H1 (cell line): Measurements from ENCODE around the gene GMNC. TPM values are rescaled to one million over a fixed set of nuclear protein-coding genes. Genes with fewer than 3 reads are reported as not detected.

ENCODE experiments used
- CTCF ChIA-PET: fragments of 300-600 bp; sonication (Branson Sonifier 250); formaldehyde crosslinking; loops from one replicate; lab custom pipeline; 2021; ENCODE audit not compliant: partially characterized antibody; lab: Charles Lee
- POLR2A ChIA-PET: fragments of 300-600 bp; sonication (Branson Sonifier 250); formaldehyde crosslinking; loops from one replicate; lab custom pipeline; 2021; ENCODE audit warnings: inconsistent platforms; ENCODE audit not compliant: partially characterized antibody; lab: Charles Lee
- DNase-seq, 2 experiments: peaks; one replicate each; pipeline versions ENCODE4 v3.0.0 to v3.0.0-alpha.2; 2010 to 2022; ENCODE audit warnings: low spot score in 2 of 2, low read depth in 1 of 2, mixed read lengths in 1 of 2
- FAIRE-seq: peaks from 2 replicates; lab custom pipeline; 2011; peaks lifted over from hg19 to GRCh38; lab: Jason Lieb, UNC
- H2AFZ ChIP-seq: 2 replicates; pipeline ENCODE4 v1.8.1; 2012; ENCODE audit warnings: low read length, inconsistent platforms
- H2AK5ac ChIP-seq: 2 replicates; pipeline ENCODE4 v1.6.1; 2013; ENCODE audit warnings: low read depth, low read length
- H2BK120ac ChIP-seq: replicated peaks from 2 replicates; pipeline ENCODE3; 2013; ENCODE audit warnings: low read depth, low read length, inconsistent platforms
- H2BK12ac ChIP-seq: 2 replicates; pipeline ENCODE4 v1.6.1; 2013; ENCODE audit warnings: low read depth, low read length
- H2BK15ac ChIP-seq: 2 replicates; pipeline ENCODE4 v1.6.1; 2013; ENCODE audit warnings: low read length
- H2BK20ac ChIP-seq: 2 replicates; pipeline ENCODE4 v1.6.1; 2013; ENCODE audit warnings: low read length
- H2BK5ac ChIP-seq: 2 replicates; pipeline ENCODE4 v1.6.1; 2013; ENCODE audit warnings: low read depth, low read length
- H3K14ac ChIP-seq: 2 replicates; pipeline ENCODE4 v1.6.1; 2013; ENCODE audit warnings: inconsistent platforms; ENCODE audit not compliant: insufficient read length
- H3K18ac ChIP-seq: 2 replicates; pipeline ENCODE4 v1.6.1; 2013; ENCODE audit warnings: low read length; ENCODE audit errors: extremely low read depth
- H3K23ac ChIP-seq: 2 replicates; pipeline ENCODE4 v1.6.1; 2013; ENCODE audit warnings: inconsistent platforms; ENCODE audit not compliant: insufficient read length
- H3K23me2 ChIP-seq: 2 replicates; pipeline ENCODE4 v1.6.1; 2013; ENCODE audit warnings: low read depth, low read length
- H3K27ac ChIP-seq: 2 replicates; pipeline ENCODE4 v1.6.1; 2011; ENCODE audit warnings: low read depth, low read length, inconsistent platforms
- H3K27me3 ChIP-seq, 4 experiments: replicated peaks in 1 of 4; 1 replicate in 1 of 4; 2 replicates in 3 of 4; pipeline versions ENCODE4 v1.6.1 to v1.8.1; 2011 to 2013; ENCODE audit warnings: low read length in 3 of 4, mild to moderate bottlenecking in 3 of 4, inconsistent platforms in 2 of 4, mixed read lengths in 2 of 4, moderate library complexity in 1 of 4; ENCODE audit not compliant: control insufficient read depth in 3 of 4, insufficient read depth in 3 of 4; ENCODE audit errors: extremely low read depth in 1 of 4
- H3K36me3 ChIP-seq, 4 experiments: 2 replicates each; pipeline versions ENCODE4 v1.6.1 to v1.8.1; 2011 to 2013; ENCODE audit warnings: mild to moderate bottlenecking in 4 of 4, low read length in 3 of 4, moderate library complexity in 2 of 4, control low read depth in 1 of 4, inconsistent platforms in 1 of 4; ENCODE audit not compliant: insufficient read depth in 4 of 4, control insufficient read depth in 2 of 4
- H3K4ac ChIP-seq: replicated peaks from 2 replicates; pipeline ENCODE3; 2013; ENCODE audit warnings: low read length, low read depth, mixed read lengths, inconsistent platforms; ENCODE audit not compliant: insufficient read length
- H3K4me1 ChIP-seq, 4 experiments: replicated peaks in 1 of 4; 1 replicate in 1 of 4; 2 replicates in 3 of 4; pipeline versions ENCODE4 v1.6.1 to v1.8.1; 2011 to 2013; ENCODE audit warnings: low read length in 3 of 4, inconsistent platforms in 2 of 4, mixed read lengths in 1 of 4; ENCODE audit not compliant: insufficient read depth in 4 of 4, control insufficient read depth in 3 of 4
- H3K4me2 ChIP-seq, 2 experiments: 2 replicates each; pipeline versions ENCODE4 v1.6.1 to v1.8.1; 2011 to 2013; ENCODE audit warnings: low read depth in 2 of 2, low read length in 2 of 2, control low read depth in 1 of 2, inconsistent platforms in 1 of 2, mild to moderate bottlenecking in 1 of 2; ENCODE audit not compliant: insufficient read depth in 1 of 2
- H3K4me3 ChIP-seq, 4 experiments: fragments of 200-600, 300-600 bp in 1 of 4; sonication (generic), shearing (Covaris generic), sonication (Bioruptor Twin) in 1 of 4; 2 replicates each; pipeline versions ENCODE4 v1.5.1 to v1.8.1; 2011 to 2016; ENCODE audit warnings: low read length in 4 of 4, low read depth in 3 of 4, control low read depth in 2 of 4, inconsistent platforms in 2 of 4, mild to moderate bottlenecking in 2 of 4, mixed read lengths in 1 of 4, moderate library complexity in 1 of 4; ENCODE audit not compliant: insufficient read depth in 2 of 4; ENCODE audit errors: extremely low read depth in 1 of 4
- H3K56ac ChIP-seq: replicated peaks from 2 replicates; pipeline ENCODE3; 2013; ENCODE audit warnings: low read depth, mild to moderate bottlenecking, mixed read lengths, low read length, inconsistent platforms; ENCODE audit not compliant: insufficient read length
- H3K79me1 ChIP-seq: 2 replicates; pipeline ENCODE4 v1.6.1; 2013; ENCODE audit warnings: low read depth, low read length, control low read depth
- H3K79me2 ChIP-seq, 2 experiments: 2 replicates each; pipeline versions ENCODE4 v1.6.1 to v1.8.1; 2012 to 2013; ENCODE audit warnings: low read length in 2 of 2, mild to moderate bottlenecking in 2 of 2, inconsistent platforms in 1 of 2; ENCODE audit not compliant: insufficient read depth in 2 of 2, control insufficient read depth in 1 of 2
- H3K9ac ChIP-seq, 4 experiments: replicated peaks in 1 of 4; 1 replicate in 1 of 4; 2 replicates in 3 of 4; pipeline versions ENCODE4 v1.6.1 to v1.8.1; 2011 to 2013; ENCODE audit warnings: low read depth in 3 of 4, low read length in 3 of 4, control low read depth in 2 of 4, mild to moderate bottlenecking in 2 of 4, moderate library complexity in 2 of 4, inconsistent platforms in 1 of 4; ENCODE audit errors: extremely low read depth in 1 of 4
- H3K9me3 ChIP-seq, 2 experiments: 2 replicates each; pipeline versions ENCODE4 v1.6.1 to v1.8.1; 2012 to 2013; ENCODE audit warnings: mild to moderate bottlenecking in 2 of 2, moderate library complexity in 2 of 2, control low read depth in 1 of 2, inconsistent platforms in 1 of 2, low read depth in 1 of 2, low read length in 1 of 2, mixed read lengths in 1 of 2; ENCODE audit not compliant: insufficient read depth in 2 of 2
- H4K20me1 ChIP-seq, 2 experiments: replicated peaks in 1 of 2; 2 replicates each; pipeline versions ENCODE3 to v1.8.1; 2011 to 2013; ENCODE audit warnings: inconsistent platforms in 2 of 2, low read length in 2 of 2, mild to moderate bottlenecking in 1 of 2; ENCODE audit not compliant: insufficient read depth in 2 of 2, control insufficient read depth in 1 of 2
- H4K5ac ChIP-seq: 2 replicates; pipeline ENCODE4 v1.6.1; 2013; ENCODE audit warnings: low read length, low read depth, mixed read lengths, inconsistent platforms; ENCODE audit not compliant: insufficient read length
- H4K8ac ChIP-seq: 2 replicates; pipeline ENCODE4 v1.8.0; 2013; ENCODE audit warnings: mild to moderate bottlenecking, moderate library complexity, low read length, inconsistent platforms; ENCODE audit not compliant: insufficient read depth; ENCODE audit errors: extremely low read depth
- H4K91ac ChIP-seq: replicated peaks from 2 replicates; pipeline ENCODE3; 2013; ENCODE audit warnings: low read length, mixed read lengths, inconsistent platforms; ENCODE audit not compliant: insufficient read length
- BACH1 ChIP-seq: IDR thresholded peaks from 2 replicates; pipeline ENCODE4 v1.6.1; 2012; ENCODE audit warnings: low read length, improper control_type of control experiment
- JUN ChIP-seq: IDR thresholded peaks from 2 replicates; pipeline ENCODE4 v1.6.1; 2011; ENCODE audit warnings: low read depth, mild to moderate bottlenecking, improper control_type of control experiment, low read length
- KDM5A ChIP-seq: fragments of 200-600 bp; IDR thresholded peaks from 2 replicates; pipeline ENCODE4 v1.7.1; 2012; ENCODE audit warnings: mild to moderate bottlenecking, low read length, inconsistent platforms, mixed read lengths
- MAX ChIP-seq: IDR thresholded peaks from 2 replicates; pipeline ENCODE4 v1.6.1; 2012; ENCODE audit warnings: inconsistent platforms
- WGBS, 2 experiments: shearing (Covaris generic) in 1 of 2; methylation state at CpG; one replicate each; pipeline versions ENCODE4 v1.1.6 to v1.1.7; 2013 to 2015; ENCODE audit warnings: low lambda C conversion rate in 2 of 2, mixed read lengths in 2 of 2, inconsistent platforms in 1 of 2, low coverage in 1 of 2, missing lambda C conversion rate in 1 of 2; ENCODE audit not compliant: insufficient replicate concordance in 2 of 2, insufficient coverage in 1 of 2, insufficient read length in 1 of 2; ENCODE audit errors: extremely low coverage in 1 of 2, missing lambda C conversion rate in 1 of 2; 5-methylcytosine and 5-hydroxymethylcytosine counted together
- polyA plus RNA-seq, 7 experiments: library from polyadenylated mRNA; depleted of rRNA in 3 of 7; stranded (reverse) in 5 of 7; unstranded in 2 of 7; fragments of >200 nt in 5 of 7; fragments of 200-250 nt in 2 of 7; gene quantifications; 1 replicate in 5 of 7; 2 replicates in 1 of 7; 4 replicates in 1 of 7; pipeline versions ENCODE4 v1.2.1 to v1.2.3, GENCODE V29; 2011 to 2013; ENCODE audit warnings: missing spikeins in 2 of 7, mixed read lengths in 2 of 7
- total RNA-seq: library from RNA; stranded (reverse); fragmentation: NEBNext Ultra II Directional; extraction: Animal tissue kit (Norgen Biotek cat#: 25700); gene quantifications from 2 replicates; pipeline ENCODE4 v1.2.1, GENCODE V29; 2021

Gene GMNC
- total and polyA plus RNA-seq, 2 of the 8 experiments (the other 6 are each of a cell fraction or from before 2014, with no cell fraction given), result 0.05 to 0.24 TPM

GRCh38 chr3:190830031-190830430, 32.5 kb downstream of the GMNC start:
- no peak overlapping the region for H3K4ac ChIP-seq
- no peak overlapping the region for H3K23ac ChIP-seq
- H3K9ac ChIP-seq, result no peak overlapping the region
- no peak overlapping the region for H2BK120ac ChIP-seq
- H3K4me2 ChIP-seq, result no peak overlapping the region
- no peak overlapping the region for H3K18ac ChIP-seq
- WGBS, 2 experiments, result 92% methylated on average over 5 of the region's 5 CpGs; no CpG with 5 or more reads in 1 of the 2 experiments
- no peak overlapping the region for H4K91ac ChIP-seq
- H3K14ac ChIP-seq, result no peak overlapping the region
- no peak overlapping the region for H2BK12ac ChIP-seq
- no peak overlapping the region for H2BK20ac ChIP-seq
- H2BK15ac ChIP-seq, result no peak overlapping the region
- H3K4me3 ChIP-seq, result no peak overlapping the region
- no peak overlapping the region for H2AFZ ChIP-seq
- TF ChIP-seq JUN, result no peak
- TF ChIP-seq MAX, result no peak
- TF ChIP-seq KDM5A, result no peak
- TF ChIP-seq BACH1, result no peak
- no peak overlapping the region for H4K8ac ChIP-seq
- H3K79me2 ChIP-seq, result no peaks in the 10 kb centered on the region
- H3K23me2 ChIP-seq, result no peaks in the 10 kb centered on the region
- no peaks in the 10 kb centered on the region for H3K79me1 ChIP-seq
- H2BK5ac ChIP-seq, result no peak overlapping the region
- FAIRE-seq (no peak), DNase-seq (no peak)
- H3K9me3 ChIP-seq, result no peaks in the 10 kb centered on the region
- ChIA-PET POLR2A (no interaction called here), CTCF (interaction anchor here (1.1 to 1.9 kb wide), 5 partner anchors 11 to 87 kb away, joined by 3 to 5 read pairs (median 3); no protein-coding TSS in a partner anchor)
- no peaks in the 10 kb centered on the region; a peak in 1 of 7 replicates for H3K4me1 ChIP-seq
- H3K36me3 ChIP-seq, result no peaks in the 10 kb centered on the region
- H4K5ac ChIP-seq, result no peak overlapping the region
- H3K56ac ChIP-seq, result no peak overlapping the region
- H2AK5ac ChIP-seq, result no peak overlapping the region
- H3K27ac ChIP-seq, result no peak overlapping the region
- H4K20me1 ChIP-seq, result no peaks in the 10 kb centered on the region
- no peaks in the 10 kb centered on the region for H3K27me3 ChIP-seq
